Renal pelvis (tissue), 4 donors: ENCODE results near the gene ADAMTS10. TPM values are rescaled to one million over a fixed set of nuclear protein-coding genes. Genes with fewer than 3 reads are reported as not detected.
"Not testable (repeated sequence)": the region's sequence is repeated elsewhere in the genome, so short reads cannot be mapped to it uniquely, and the experiment has no call there.

Experiments
- DNase-seq: peaks from one replicate; pipeline ENCODE4 v3.0.0-alpha.2; 2013
- polyA plus RNA-seq, 3 donors: library from polyadenylated mRNA; unstranded; fragments of 120-200 nt; gene quantifications; one replicate each; pipeline ENCODE4 v1.2.1, GENCODE V29; 2013; ENCODE audit not compliant: insufficient read length in 3 of 3

The ADAMTS10 gene
- polyA plus RNA-seq, 3 donors = 38.5 to 53.8 (median 39.1) TPM

DNA sequence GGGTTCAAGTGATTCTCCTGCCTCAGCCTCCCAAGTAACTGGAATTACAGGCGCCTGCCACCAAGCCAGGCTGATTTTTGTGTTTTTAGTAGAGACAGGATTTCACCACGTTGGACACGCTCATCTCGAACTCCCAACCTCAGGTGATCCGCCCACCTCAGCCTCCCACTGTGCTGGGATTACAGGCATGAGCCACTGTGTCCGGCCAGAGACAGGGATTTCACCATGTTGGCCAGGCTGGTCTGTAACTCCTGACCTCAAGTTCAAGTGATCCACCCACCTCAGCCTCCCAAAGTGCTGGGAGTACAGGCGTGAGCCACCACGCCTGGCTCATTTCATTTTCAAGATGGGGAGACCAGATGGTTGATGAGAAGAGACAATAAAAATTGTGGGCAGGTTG is 45.6 kb downstream of the ADAMTS10 start:
- not testable (repeated sequence) for DNase-seq

- no peak for DNase-seq
Observed at GRCh38 chr19:8561075-8561764, 49.3 kb downstream of the ADAMTS10 start.

- DNase-seq = no peak
Observed at GRCh38 chr19:8558325-8558724, 52.2 kb downstream of the ADAMTS10 start.

DNA sequence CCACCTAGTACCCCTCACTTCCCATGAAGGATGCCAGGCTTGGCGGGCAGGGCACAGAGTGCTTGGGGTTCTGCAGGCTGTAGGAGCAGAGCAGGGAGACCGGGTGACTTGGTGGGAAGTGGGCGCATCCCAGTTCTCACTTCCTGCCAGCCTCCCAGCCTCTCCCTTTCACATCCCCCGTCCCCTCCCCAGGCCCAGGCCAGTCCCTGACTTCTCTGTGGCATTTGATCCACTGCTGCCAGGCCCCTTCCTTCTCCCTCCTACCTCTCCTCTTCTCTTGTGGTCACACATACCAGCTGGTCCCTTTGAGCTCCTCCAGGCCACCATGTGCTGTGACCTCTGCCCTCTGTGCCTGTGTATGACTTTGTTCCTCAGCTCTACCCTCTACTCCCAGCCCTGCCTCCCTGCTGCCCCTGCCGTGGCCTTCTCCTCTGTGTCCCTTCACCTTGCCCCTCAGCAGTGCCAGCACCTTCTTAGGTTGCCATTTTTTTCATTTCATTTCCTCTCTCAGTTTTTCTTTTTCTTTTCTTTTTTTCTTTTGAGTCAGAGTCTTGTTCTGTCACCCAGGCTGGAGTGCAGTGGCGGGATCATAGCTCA is 52.8 kb downstream of the ADAMTS10 start:
- DNase-seq = no peak

GRCh38 chr19:8553729-8554128 is 56.8 kb downstream of the ADAMTS10 start:
- DNase-seq = not testable (repeated sequence)

GRCh38 chr19:8552810-8553209 is 57.7 kb downstream of the ADAMTS10 start:
- no peak for DNase-seq

DNA sequence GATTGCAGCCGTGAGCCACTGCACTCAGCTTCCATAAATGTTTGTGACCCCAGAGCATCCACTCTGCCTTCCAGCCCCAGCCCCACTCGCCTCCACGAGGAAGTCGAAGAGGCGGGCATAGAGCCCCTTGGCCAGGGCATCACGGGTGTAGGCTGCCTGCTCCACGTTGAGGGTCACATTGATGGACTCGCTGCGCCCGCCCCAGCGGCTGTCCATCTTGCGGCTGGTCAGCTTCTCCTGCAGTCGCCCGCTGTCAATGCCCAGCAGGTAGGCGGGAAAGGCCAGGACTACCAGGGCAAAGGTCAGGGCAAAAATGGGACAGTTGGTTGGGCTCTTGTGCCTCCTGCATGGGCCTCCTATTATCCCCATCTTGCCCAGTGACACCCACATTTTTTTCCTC is 60.4 kb downstream of the ADAMTS10 start:
- no peak for DNase-seq

- no peak for DNase-seq
Observed at GRCh38 chr19:8545743-8546142, 64.8 kb downstream of the ADAMTS10 start.

- no peak for DNase-seq
Observed at GRCh38 chr19:8544168-8544567, 66.3 kb downstream of the ADAMTS10 start.

- no peak for DNase-seq
Observed at GRCh38 chr19:8539621-8540149, 70.8 kb downstream of the ADAMTS10 start.

DNA sequence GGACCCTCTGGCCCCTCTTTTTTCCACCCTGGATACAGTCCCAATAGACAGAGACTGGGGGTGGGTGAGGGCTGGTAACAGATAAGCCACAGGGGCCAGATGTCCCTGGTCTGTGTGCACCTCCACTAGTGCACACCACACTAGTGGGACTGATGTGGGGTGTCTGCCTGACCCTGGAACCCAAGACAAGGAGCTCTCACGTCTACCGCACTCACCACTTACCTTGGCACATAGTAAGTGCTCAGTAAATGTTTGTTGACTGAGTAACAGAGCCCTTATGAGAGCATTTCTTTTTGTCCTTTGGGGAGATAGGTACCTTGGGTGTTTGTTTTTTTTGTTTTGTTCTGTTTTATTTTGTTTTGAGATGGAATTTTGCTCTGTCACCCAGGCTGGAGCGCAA is 73.4 kb downstream of the ADAMTS10 start:
- DNase-seq = no peak

DNA sequence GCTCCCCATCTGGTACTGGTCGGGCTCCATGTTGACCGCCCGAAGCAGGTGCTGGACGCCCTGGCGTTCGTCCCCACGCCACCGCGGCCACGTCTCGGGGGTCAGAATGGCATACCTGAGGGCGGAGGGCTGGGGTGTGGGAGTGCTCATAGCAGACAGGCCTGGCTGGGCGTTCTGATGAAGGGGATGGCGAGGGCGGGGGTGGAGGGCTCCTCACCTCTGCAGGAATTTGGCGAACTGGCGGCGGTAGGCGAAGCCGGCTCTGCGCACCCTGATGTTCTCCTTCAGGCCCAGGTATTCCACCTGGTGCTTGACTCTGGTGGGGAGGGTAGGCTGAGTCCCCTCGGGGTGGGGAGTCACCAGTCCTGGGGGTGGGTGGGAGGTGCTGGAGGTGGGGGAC is 74.2 kb downstream of the ADAMTS10 start:
- no peak for DNase-seq

- no peak for DNase-seq
Observed at GRCh38 chr19:8532225-8532624, 78.3 kb downstream of the ADAMTS10 start.

DNA sequence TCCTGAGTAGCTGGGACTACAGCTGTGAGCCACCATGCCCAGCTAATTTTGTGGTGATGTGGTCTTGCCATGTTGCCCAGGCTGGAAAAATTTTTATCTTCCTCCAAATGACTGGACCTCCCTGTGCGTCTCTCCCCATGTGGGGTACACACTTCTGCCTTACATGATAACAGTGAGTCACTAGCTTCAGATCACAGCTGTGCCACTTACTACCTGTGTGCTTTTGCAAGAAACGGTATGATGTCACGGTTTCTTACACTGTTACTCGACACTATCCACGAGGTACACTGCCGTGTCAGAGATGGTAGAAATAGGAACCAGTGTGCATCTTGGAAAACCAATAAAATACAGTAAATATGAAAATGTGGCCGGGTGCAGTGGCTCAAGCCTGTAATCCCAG is 79.0 kb downstream of the ADAMTS10 start:
- DNase-seq = no peak

Other genes starting within 250 kb of the ADAMTS10 start
- gene ANGPTL4, start 246.6 kb downstream of the ADAMTS10 start, polyA plus RNA-seq = 1 to 10 TPM; 2.7 to 3.7 (median 3.6) TPM
- gene RAB11B, start 220.4 kb downstream of the ADAMTS10 start, polyA plus RNA-seq = 100 to 1,000 TPM; 161 to 180 (median 175) TPM
- 10 to 100 TPM; 16.4 to 19.3 (median 16.6) TPM for gene MARCHF2, start 197.4 kb downstream of the ADAMTS10 start, polyA plus RNA-seq
- 100 to 1,000 TPM; 348 to 405 (median 377) TPM for gene HNRNPM, start 165.7 kb downstream of the ADAMTS10 start, polyA plus RNA-seq
- 1 to 10 TPM; 1.0 to 3.1 (median 2.7) TPM for gene PRAM1, start 108.1 kb downstream of the ADAMTS10 start, polyA plus RNA-seq
- 10 to 100 TPM; 25.4 to 28.6 (median 26.9) TPM for gene ZNF414, start 96.5 kb downstream of the ADAMTS10 start, polyA plus RNA-seq
- 10 to 100 TPM in 2 of 3 donors, 1 to 10 TPM in 1; 5.7 to 12.7 (median 12.0) TPM for gene MYO1F, start 33.3 kb downstream of the ADAMTS10 start, polyA plus RNA-seq
- not detected for gene NFILZ, start 19.9 kb upstream of the ADAMTS10 start, polyA plus RNA-seq
- gene ACTL9, start 88.1 kb upstream of the ADAMTS10 start, polyA plus RNA-seq = not detected
- gene OR2Z1, start 110.9 kb upstream of the ADAMTS10 start, polyA plus RNA-seq = not detected
- 10 to 100 TPM; 39.4 to 48.3 (median 46.9) TPM for gene ZNF558, start 221.6 kb upstream of the ADAMTS10 start, polyA plus RNA-seq
- gene MBD3L1, start 221.7 kb upstream of the ADAMTS10 start, polyA plus RNA-seq = not detected